ENCODE results near the gene HAAO.

- no peak for TF ChIP-seq CTCF (IDR thresholded peaks at IDR 0.05; ENCODE audit: insufficient read depth, low read length)
- TF ChIP-seq POLR2AphosphoS5 (IDR thresholded peaks at IDR 0.05; ENCODE audit: low read depth): no peak
- TF ChIP-seq GABPA (IDR thresholded peaks at IDR 0.05; ENCODE audit: low read depth): no peak
Observed at GRCh38 chr2:42775186-42775585, 17.2 kb downstream of the HAAO start.

Data from HL-60 (cell line).